GM12891 (cell line): ENCODE measurements around the gene GDPD1.

Source experiments
- POLR2A ChIP-seq: IDR thresholded peaks from 2 replicates; pipeline ENCODE4 v1.6.1; 2011; ENCODE audit warnings: low read depth, low read length, control low read depth
- POLR2AphosphoS5 ChIP-seq: IDR thresholded peaks from 2 replicates; pipeline ENCODE4 v1.6.1; 2011; ENCODE audit warnings: low read depth, low read length, control low read depth
- SPI1 ChIP-seq: IDR thresholded peaks from 2 replicates; pipeline ENCODE4 v1.6.1; 2011; ENCODE audit warnings: low read depth, low read length, control low read depth

DNA sequence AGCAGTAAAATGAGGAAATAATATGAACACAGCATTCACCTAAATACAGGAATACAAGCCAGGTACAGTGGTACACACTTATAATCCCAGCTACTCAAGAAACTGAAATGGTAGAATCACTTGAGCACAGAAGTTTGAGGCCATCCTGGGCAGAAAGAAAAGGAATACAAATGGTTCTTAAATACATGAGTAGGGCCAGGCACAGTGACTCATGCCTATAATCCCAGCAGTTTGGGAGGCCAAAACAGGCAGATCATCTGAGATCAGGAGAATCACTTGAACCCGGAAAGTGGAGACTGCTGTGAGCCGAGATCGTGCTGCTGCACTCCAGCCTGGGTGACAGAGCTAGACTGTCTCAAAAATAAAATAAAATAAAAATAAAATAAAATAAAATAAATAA is 33.5 kb upstream of the GDPD1 start:
- TF ChIP-seq POLR2A (no peak), SPI1 (no peak), POLR2AphosphoS5 (no peak)
